GM21515 (cell line): ENCODE data around the gene ELOVL4.
A peak's percentile ranks its signal among the peaks of the same experiment; 100 is the strongest.

Source experiments
- ATAC-seq: cut with Tn5 transposase; IDR thresholded peaks from one replicate; pipeline ENCODE4 v1.9.1; 2021; ENCODE audit not compliant: unreplicated experiment

Gene ELOVL4

DNA sequence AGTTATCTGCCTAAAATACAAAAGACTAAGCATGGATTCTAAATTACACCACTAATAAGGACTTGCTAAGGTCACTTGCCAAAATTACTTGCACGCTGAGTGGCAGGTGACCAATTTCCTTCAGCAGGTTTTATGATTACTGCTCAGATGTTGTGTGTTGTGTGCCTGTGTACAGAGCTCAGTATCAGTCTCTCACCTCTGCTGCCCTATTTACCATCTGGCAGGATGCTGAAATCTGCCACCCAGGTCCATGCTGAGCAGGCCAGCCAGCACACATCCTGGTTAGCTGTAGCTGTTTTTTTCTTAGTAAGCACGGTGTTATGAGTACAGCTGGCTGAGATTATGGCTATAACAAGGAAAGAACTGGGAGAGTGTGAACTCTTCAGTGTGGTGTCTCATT lies 34.0 kb downstream of the ELOVL4 start:
- ATAC-seq: no peak

DNA sequence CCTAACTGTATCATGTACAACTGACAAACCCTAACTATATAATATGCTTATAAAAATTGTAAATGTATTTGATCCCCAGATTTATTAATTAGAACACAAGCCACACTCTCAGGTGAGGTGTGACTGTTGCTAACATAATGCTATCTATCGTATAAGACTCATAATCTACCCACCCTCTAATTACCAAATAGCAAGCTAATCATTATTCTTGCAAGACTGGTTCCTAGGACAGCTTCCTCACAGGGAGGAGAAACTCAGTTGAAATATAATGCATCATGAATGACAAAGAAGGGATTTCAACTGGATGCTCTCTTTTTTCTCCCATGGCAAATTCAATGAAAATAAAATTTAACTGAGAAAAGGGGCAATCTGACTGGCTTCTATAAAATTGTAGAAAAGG lies 35.4 kb downstream of the ELOVL4 start:
- no peak for ATAC-seq

DNA sequence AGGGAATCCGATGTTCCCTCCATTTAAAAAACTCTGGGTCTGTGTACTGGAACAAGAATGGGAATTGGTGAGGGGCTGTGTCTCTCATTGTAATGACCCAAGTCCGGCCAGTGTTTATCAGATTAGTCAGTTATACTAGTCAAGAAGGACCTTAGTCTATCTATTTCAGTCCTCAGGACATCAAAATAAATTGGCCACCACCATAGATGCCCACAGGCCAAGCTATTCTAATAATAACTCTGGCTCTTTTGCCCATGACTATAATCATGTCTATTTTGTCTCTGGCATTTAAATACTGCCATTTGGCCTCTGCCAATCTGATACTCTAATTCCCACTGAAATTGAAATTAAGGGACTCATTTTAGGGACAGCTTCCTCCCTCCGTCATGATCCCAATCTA lies 37.8 kb downstream of the ELOVL4 start:
- no peak for ATAC-seq

DNA sequence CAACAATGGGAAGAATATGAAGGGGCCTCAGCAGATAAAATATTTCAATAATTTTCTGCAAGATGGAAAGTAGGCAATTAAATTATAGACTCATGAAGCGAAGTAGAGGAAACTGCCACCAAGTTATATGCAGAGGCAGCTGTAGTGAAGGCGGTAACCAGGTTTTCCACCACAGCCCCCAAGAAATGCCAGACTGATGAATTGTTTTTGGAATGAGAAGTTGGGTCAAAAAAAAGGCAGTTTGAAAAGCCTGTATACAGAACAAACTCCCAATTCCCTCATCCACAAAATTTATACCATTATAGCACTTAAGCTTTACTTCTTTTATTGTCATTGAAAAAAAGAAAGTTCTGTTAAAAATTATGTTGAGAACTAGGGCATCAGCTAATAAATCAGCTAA lies 45.3 kb downstream of the ELOVL4 start:
- ATAC-seq: no peak

DNA sequence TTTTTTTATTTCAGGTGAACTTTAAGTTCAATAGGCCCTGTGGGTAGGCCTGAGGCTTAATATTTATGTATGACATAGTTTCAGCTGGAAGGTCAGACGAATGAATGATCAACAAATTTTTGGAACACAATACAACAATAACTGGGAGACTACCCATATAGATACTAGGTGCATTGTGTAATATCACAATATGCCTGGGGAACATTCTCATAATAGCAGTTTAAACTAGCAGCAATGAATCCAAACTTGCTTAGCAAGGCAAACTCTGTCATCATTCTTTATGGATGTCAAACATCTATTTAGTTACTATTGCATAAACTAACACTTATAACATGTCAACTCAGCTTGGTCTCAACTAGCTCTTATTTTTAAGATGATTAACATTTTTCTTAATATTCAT lies 49.3 kb downstream of the ELOVL4 start:
- ATAC-seq: no peak

DNA sequence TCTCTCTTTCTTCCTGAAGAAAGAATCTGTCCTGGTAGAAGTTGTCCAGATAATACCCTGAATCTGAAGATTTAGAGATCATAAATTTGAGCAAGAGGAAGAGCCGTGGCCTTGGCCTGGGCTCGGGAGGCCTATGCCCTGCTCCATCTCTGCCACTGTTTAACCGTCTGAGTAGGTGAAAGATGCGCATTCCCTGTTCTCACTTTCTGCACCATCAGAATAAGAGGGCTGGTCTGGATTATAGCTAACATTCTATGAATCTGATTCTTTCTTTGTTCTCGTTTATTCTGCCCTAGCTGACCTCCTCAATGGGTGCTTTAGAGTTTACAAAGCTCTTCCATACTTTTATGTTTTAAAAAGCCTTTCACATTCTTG lies 51.3 kb downstream of the ELOVL4 start:
- ATAC-seq: no peak

DNA sequence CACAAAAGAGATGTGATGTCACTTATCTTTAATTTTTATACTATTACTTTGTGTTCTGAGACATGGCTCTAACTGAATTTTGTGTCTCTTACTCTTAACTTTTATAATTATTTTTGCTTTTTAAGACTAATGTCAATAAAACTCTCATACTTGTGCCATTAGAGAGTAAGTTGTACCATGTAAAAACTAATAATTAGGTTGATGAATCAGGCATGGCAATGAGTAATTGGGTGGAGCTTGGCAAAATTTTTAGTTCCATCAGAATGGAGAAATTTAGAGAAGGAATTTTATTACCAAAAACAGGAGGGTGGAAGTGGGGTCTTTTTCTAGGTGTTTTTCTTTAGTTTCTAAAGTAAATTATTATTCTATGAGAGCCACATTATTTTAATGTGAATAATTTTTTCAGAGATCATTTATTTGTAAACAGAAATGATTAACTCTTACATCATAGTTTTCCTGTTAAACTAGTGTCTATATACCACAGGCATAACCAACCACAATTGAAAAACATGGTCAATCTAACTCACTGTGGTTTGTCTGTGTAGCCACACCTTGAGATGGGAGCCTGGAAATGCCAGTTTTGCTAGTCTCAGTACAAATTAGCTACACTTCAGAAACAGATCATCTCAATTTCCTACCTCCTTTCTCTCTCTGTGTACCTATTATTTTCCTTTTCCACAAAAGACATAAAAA lies 51.8 kb downstream of the ELOVL4 start:
- ATAC-seq: no peak

DNA sequence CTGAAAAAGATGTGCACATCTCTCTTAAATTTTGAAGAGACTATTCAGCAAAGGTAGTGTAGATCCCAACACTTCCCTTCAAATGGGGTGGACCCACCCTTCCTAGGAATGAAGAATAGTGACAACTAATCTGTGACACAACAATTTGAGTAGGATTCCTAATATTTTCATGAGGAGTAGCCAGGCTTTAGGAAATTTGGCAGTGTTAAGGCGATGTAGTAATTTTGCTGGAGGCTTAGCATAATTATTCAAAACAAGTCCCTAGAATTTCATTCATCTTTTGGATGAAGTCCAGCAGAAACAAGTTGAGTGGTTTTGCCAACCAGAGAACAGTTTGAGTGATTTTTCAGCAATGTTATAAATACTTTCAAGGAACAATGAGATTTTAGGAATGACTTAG lies 52.4 kb downstream of the ELOVL4 start:
- no peak for ATAC-seq

DNA sequence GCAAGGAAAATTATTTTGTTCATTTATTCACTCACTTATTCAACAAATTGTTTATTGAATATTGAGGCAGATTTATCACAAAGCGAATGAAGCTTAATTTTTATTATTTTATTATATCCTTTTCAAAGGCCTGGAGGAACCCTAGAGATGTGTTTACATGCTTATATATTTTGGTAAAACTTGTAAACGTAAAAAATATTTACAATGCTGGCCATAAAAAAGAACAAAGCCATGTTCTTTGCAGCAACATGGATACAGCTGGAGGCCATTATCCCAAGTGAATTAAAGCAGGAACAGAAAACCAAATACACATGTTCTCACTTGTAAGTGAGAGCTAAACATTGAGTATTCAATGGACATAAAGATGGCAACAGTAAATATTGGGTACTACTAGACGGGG lies 58.8 kb downstream of the ELOVL4 start:
- ATAC-seq: no peak

DNA sequence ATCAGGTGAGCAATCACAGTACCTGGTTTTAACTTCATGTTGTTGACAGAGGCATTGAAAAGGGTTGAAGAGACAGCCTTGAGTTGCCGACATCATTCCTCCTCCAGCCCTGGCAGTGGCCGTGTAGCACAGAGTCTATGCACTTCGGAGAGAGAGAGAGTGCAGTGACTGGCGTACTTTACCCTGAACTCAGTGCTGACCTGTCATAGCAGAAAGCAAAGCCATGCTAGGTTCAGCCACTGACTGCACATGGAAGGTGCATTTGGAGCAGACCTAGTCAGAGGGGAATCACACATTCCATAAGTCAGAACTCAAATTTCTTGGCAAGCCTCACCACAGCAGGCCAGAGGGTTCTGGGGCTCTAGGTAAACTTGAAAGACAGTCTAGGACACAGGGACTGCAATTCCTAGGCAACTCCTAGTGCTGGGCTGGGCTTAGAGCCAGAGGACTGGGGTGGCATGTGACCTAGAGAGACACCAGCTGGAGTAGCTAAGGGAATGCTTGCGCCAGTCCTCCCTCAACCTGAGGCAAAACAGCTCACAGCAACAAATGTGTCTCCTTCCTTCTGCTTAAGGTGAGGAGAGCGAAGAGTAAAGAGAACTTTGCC lies 69.1 kb downstream of the ELOVL4 start:
- no peak for ATAC-seq

DNA sequence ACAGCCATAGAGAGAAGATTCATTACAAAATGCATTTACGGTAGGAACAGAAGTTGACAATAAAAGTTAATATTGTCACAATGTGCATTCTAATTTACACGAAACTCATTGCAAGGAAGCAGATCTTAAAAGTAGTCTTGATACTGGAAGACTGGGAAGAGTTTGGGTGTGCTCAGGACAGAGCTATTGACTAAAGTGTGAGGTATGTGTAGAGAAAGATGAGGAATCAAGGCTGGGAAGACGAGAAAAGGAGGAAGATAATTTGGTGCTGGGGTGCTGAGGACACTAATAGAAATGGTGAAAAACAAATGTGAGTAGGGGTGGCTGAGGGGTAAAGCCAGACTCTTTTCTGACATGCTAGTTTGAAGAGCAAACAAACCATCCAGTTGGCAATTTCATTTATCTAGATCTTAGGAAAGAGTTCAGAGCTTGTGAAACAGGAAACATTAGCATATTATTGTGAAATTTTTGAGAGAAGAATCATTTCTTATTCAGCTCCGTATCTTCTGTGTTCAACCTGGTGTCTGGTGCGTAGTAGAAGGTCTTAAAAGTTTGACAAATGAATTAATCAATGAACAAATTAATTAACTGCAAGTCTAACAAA lies 72.7 kb downstream of the ELOVL4 start:
- ATAC-seq: no peak

DNA sequence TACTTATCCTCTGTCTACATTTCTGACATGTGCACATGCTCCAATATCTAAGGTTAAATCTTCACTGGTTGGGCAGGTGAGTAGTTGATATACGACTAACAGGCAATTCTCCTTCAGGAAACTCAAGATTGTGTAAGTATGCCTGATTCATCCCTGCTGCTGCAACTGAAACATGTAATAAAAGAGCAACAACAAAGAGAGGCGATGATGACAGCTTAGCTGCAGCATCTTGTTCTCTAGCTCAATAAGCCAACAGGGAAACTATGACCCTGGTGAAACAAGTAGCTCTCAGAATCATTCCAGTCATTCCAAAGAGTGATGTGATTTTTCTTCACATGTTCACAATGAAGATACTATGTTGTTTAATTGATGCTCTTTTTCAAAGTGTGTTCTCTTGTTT lies 74.4 kb downstream of the ELOVL4 start:
- no peak for ATAC-seq

DNA sequence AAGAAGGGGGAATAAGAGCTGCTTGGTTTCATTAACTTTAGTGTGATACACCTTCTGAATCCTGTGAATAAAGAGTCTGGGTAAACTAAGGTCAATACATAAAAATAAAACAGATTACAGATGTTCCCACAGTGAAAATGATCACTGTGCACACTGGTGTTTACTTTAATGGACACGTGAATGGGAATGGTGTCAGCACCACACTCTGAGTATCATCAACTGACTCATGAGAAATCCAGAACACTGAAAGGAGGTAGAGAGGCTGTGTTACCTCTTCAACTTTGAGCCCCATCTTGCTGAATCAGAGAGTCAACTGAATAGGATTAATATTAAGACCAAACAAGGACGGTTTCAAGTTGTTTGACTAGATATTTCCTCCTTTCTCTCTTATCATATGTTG lies 75.0 kb downstream of the ELOVL4 start:
- ATAC-seq: no peak

DNA sequence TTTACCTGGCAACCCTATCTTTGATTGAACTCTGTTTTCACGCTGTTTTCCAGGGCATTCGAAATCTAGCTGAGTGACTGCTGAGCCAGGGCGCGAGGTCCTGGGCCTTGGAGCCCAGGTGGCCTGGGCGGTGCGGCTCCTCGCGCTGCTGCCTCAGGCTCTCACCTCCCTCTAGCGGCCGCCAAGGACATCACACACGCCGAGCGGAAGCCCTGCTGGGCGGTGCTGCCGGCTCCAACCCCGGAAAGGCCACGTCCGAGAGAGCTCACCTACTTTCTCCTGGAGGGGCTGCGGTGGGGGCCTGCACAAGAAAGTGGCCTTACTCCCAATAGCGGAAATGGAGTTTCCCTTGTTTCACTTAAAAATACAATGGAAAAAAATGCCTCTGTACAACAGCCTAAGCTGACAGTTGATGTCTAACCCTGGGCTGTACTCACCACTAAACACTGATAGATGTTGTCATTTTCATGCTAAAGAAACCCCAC lies 77.7 kb downstream of the ELOVL4 start:
- ATAC-seq: peak; percentile 100

DNA sequence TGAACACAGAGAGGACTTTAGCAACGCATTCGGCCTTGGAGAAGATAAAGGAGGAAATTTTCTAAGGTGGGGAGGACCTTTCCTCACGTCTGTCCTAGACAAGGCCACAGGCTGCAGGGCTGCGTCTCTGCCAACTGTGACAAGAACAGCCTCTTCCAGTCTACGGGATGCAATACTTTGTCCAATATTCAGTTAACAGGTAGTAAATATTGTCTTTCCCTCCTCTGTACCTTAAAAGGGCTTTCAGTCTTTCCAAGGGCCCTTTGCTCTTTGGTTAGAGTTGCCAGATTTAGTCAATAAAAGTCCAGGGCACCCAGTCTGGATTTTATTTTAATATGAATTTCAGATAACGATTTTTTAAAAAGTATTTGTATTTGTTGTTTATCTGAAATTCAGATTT lies 78.2 kb downstream of the ELOVL4 start:
- ATAC-seq: no peak

DNA sequence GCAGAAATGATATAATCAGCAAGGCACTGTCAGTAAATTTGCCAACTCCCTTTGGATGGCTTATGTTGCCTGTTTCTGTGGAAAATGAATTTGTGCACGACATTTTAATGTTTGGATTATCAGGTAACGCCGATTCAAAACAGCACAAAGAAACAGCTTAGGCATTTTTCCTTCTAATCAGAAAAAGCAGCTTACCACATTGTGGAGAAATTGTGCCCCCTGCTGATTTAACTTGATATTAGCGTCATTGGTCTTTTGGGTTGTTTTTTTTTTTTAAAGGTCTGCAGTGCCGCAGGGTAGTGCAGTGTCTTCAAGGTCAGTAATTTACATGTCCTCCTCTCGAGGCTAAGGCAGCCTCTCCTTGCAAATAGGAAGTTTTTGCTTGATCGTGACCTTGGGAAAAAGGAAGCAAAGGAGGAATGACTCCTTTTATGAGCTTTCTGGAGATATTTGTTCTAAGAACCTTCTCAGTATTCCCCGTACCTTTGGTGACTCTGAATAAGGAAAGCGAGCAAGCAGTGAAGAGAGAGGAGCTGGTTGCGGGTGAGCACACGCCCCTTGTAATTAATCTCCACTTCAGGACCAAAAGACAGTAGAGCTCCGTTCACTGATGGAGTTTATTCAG lies 79.1 kb downstream of the ELOVL4 start:
- peak; percentile 36 for ATAC-seq
